A549 (cell line): Measurements from ENCODE around the gene DYRK2.

Experiments used
- CTCF ChIP-seq: fragments of >200 bp; sonication (Bioruptor Twin); formaldehyde crosslinking; IDR thresholded peaks from 3 replicates; pipeline ENCODE4 v1.5.1; 2016
- HDAC2 ChIP-seq: fragments of 200-600 bp; sonication (generic); IDR thresholded peaks from 2 replicates; pipeline ENCODE4 v1.6.1; 2016
- JUN ChIP-seq, 2 experiments: fragments of >200 bp; sonication (Bioruptor Twin); formaldehyde crosslinking; IDR thresholded peaks; 2 replicates in 1 of 2; 3 replicates in 1 of 2; pipeline ENCODE4 v1.6.1; 2016 to 2017

- TF ChIP-seq JUN (IDR thresholded peaks at IDR 0.05) (no peak), HDAC2 (no peak), CTCF (no peak)
These were observed 16.5 kb upstream of the DYRK2 start for GRCh38 chr12:67632005-67632404.
